Right kidney (tissue), 1 donor: ENCODE data around the gene GP5.

ENCODE experiments used
- DNase-seq: peaks from one replicate; pipeline ENCODE4 v3.0.0-alpha.2; 2016

GP5 gene

GRCh38 chr3:194346621-194347020 lies 52.4 kb downstream of the GP5 start:
- DNase-seq, result no peak

DNA sequence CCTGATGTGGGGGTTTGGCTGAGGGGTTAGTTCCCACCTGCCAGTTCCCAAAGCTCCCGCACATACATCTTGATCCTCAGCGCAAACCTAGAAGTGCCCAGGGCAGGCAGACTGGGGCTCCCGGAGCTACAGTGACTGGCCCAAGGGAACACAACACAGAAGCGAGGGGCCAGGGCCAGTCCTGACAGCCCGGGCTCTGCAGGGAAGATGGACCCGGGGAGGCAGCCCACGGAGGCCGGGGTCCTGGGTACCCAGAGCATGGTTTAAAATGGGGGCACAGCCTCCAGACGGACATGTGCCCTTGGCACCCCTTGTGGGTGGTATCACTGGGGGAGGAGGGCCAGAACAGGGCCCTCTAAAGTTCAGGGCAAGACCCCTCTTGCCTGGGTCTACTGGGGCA lies 53.0 kb downstream of the GP5 start:
- DNase-seq, result no peak
